ENCODE measurements around the gene OLA1. TPM values are rescaled to one million over a fixed set of nuclear protein-coding genes. Genes with fewer than 3 reads are reported as not detected.

The OLA1 gene
- total RNA-seq, 4 donors from 2014 or later: 72.7 to 85.1 (median 78.3) TPM

DNA sequence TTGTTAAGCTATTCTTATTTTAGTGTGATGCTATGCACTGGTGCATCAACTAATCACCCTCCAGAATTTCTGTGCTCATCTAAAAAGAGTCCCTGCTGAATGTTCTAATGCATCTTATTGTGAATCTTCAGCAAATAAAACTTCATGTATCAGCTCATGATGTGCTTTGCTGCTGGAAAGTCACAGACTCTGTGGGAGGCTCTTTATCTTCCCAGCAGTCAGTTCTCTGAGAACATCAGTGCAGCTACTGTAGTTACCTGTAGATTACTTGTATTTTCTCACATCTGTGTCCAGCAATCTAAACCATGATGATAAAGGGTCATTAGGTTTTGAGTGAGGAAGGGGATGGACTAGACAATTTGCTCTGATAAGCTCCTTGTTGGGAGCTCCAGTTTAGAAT is 141.6 kb downstream of the OLA1 start:
- H3K9me3 ChIP-seq: no peaks in the 10 kb centered on the region
- H3K27ac ChIP-seq: no peak overlapping the region
- no peak overlapping the region for H3K4me3 ChIP-seq
- no peaks in the 10 kb centered on the region for H3K4me1 ChIP-seq
- no peaks in the 10 kb centered on the region for H3K27me3 ChIP-seq
- no peak for DNase-seq
- peaks cover 0 to 8% (median 0%) of the 10 kb centered on the region in 3 donors for H3K36me3 ChIP-seq
- no peak for TF ChIP-seq POLR2A (IDR thresholded peaks at IDR 0.05)
- TF ChIP-seq, protein P1, sequence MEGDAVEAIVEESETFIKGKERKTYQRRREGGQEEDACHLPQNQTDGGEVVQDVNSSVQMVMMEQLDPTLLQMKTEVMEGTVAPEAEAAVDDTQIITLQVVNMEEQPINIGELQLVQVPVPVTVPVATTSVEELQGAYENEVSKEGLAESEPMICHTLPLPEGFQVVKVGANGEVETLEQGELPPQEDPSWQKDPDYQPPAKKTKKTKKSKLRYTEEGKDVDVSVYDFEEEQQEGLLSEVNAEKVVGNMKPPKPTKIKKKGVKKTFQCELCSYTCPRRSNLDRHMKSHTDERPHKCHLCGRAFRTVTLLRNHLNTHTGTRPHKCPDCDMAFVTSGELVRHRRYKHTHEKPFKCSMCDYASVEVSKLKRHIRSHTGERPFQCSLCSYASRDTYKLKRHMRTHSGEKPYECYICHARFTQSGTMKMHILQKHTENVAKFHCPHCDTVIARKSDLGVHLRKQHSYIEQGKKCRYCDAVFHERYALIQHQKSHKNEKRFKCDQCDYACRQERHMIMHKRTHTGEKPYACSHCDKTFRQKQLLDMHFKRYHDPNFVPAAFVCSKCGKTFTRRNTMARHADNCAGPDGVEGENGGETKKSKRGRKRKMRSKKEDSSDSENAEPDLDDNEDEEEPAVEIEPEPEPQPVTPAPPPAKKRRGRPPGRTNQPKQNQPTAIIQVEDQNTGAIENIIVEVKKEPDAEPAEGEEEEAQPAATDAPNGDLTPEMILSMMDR (IDR thresholded peaks at IDR 0.05): no peak
- intact Hi-C loops (cut with DNase I): no loop called here

DNA sequence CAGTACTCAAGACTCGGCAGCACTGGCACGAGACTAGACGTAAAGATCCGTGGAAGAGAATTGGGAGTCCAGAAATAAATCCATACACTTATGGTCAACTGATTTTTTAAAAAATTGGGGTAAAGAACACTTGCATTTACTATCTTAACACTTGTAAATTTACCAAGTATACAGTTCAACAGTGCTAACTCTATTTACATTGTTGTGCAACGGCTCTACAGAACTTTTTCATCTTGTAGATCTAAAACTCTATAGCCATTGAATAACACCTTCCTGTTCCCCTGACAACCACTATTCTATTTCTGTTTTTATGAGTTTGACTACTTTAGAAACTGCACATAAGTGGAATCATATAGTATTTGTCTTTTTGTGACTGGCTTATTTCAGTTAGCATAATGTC is 153.8 kb downstream of the OLA1 start:
- WGBS, 2 donors: 84 to 93% methylated on average over 5 of the region's 5 CpGs
- Histone ChIP-seq H3K27ac (no peak overlapping the region), H3K27me3 (no peaks in the 10 kb centered on the region), H3K4me1 (no peaks in the 10 kb centered on the region), H3K9me3 (no peaks in the 10 kb centered on the region), H3K4me3 (no peak overlapping the region), H3K36me3 (peaks cover 0 to 15% (median 0%) of the 10 kb centered on the region in 3 donors)
- no peak for DNase-seq
- intact Hi-C loops (cut with DNase I): no loop called here
- TF ChIP-seq, protein P1 (IDR thresholded peaks at IDR 0.05): no peak
- no peak for TF ChIP-seq POLR2A (IDR thresholded peaks at IDR 0.05)

DNA sequence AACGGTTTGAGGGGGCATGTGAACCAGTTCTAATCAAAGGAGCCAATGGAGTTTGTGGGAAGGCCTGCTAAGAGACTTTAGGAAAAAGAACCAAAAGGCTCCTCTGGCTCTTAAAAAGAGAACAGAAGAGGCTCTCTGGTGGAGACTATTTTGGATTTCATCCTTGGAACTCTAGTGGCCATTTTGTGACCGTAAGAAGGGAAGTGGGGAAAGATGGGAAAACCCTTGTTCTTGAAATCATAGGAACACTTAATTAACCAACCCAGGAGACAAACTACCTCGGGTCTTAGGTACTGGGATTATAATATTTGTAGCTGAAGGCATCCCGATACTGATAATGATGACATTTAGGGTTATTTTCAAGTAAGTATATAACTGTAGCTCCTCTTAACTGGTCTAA is 157.9 kb downstream of the OLA1 start:
- no peak overlapping the region for H3K4me3 ChIP-seq
- H3K27ac ChIP-seq: no peak overlapping the region
- 90 to 94% methylated on average over 4 of the region's 4 CpGs for WGBS, 2 donors
- H3K4me1 ChIP-seq: no peaks in the 10 kb centered on the region
- H3K9me3 ChIP-seq: no peaks in the 10 kb centered on the region
- H3K36me3 ChIP-seq: peaks cover 0 to 8% (median 0%) of the 10 kb centered on the region in 3 donors
- DNase-seq: no peak
- intact Hi-C loops (cut with DNase I): no loop called here
- no peaks in the 10 kb centered on the region for H3K27me3 ChIP-seq
- no peak for TF ChIP-seq POLR2A (IDR thresholded peaks at IDR 0.05)
- TF ChIP-seq, protein P1 (IDR thresholded peaks at IDR 0.05): no peak

DNA sequence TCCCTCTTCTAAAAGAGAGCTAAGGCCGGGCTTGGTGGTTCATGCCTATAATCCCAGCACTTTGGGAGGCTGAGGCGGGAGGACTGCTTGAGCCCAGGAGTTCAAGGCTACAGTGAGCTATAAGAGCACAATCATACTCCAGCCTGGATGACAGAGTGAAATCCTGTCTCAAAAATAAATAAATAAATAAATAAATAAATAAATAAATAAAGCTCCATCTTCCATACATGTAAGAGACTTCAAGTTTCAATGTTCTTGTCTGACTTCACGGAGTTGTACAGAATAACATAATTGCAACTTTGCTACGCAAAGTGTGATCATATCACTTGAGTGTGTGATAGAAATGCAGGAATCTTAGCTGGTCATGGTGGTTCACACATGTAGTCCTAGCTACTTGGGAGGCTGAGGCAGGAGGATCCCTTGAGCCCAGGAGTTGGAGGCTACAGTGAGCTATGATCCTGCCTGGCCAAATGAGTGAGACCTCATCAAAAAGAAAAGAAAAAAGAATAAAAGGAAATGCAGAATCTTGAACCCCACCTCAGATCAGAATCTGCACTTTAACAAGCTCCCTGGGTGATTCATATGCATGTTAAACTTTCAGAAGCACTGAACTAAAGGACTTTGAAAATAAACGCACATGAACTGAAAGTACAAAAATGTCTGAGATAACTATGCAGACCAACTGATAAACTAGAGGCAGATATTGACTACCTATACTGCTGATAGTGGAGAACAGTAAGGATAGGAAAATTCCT is 159.4 kb downstream of the OLA1 start:
- Histone ChIP-seq H3K4me3 (no peak overlapping the region), H3K36me3 (peaks cover 0 to 8% (median 0%) of the 10 kb centered on the region in 3 donors), H3K9me3 (no peaks in the 10 kb centered on the region), H3K4me1 (no peaks in the 10 kb centered on the region), H3K27ac (no peak overlapping the region), H3K27me3 (no peaks in the 10 kb centered on the region)
- intact Hi-C loops (cut with DNase I): no loop called here
- TF ChIP-seq POLR2A (IDR thresholded peaks at IDR 0.05): no peak
- TF ChIP-seq, protein P1 (IDR thresholded peaks at IDR 0.05): no peak
- DNase-seq: no peak
- WGBS, 2 donors: 95 to 98% methylated on average over 5 of the region's 5 CpGs

DNA sequence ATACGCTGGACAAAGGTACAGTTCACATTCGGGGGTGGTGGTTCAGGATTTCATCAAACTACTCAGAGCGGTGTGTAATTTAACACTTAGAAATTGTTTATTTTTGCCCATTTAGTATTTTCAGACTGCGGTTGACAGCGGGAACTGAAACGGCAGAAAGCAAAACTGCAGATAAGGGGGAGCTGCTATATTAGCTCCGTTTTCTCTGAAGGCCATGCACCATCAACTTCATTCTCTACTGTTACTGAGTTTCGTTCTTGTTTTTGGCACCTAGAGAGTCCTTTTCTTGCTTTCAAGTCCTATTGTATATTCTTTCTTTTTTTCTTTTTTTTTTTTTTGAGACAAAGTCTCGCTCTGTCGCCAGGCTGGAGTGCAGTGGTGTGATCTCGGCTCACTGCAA is 161.6 kb downstream of the OLA1 start:
- no peak for DNase-seq
- WGBS, 2 donors: 93 to 95% methylated on average over 11 of the region's 11 CpGs
- no peak for TF ChIP-seq POLR2A (IDR thresholded peaks at IDR 0.05)
- TF ChIP-seq, protein P1 (IDR thresholded peaks at IDR 0.05): no peak
- Histone ChIP-seq H3K27ac (no peak overlapping the region), H3K4me3 (no peak overlapping the region), H3K36me3 (peaks cover 0 to 8% (median 0%) of the 10 kb centered on the region in 3 donors), H3K4me1 (no peaks in the 10 kb centered on the region), H3K9me3 (no peaks in the 10 kb centered on the region), H3K27me3 (no peaks in the 10 kb centered on the region)
- intact Hi-C loops (cut with DNase I): no loop called here

Data from esophagus squamous epithelium (tissue), 5 donors.